HCT116 (cell line): ENCODE data around the gene SUPV3L1. TPM values are rescaled to one million over a fixed set of nuclear protein-coding genes. Genes with fewer than 3 reads are reported as not detected.

Source experiments
- ATAC-seq: fragments of 200-7000 bp; cut with Tn5 transposase; 2 replicates; pipeline ENCODE4 v1.9.1; 2020; ENCODE audit warnings: mild to moderate bottlenecking, moderate library complexity
- BruUV-seq: library from RNA; stranded (reverse); fragments of 400-500 nt; replicated peaks from 2 replicates; lab custom pipeline; 2021; lab: Mats Ljungman, UMichigan
- CTCF ChIA-PET: fragments of 300-600 bp; sonication (Branson Sonifier 250); formaldehyde crosslinking; loops from one replicate; lab custom pipeline; 2021; ENCODE audit warnings: antibody characterized with exemption; lab: Charles Lee
- POLR2A ChIA-PET: fragments of 300-600, 350-600 bp; sonication (Branson Sonifier 250); formaldehyde crosslinking; loops from one replicate; lab custom pipeline; 2021; ENCODE audit warnings: antibody characterized with exemption; lab: Charles Lee
- RAD21 ChIA-PET, 2 experiments: fragments of 300-600 bp; sonication (Branson Sonifier 250); formaldehyde crosslinking; loops; one replicate each; lab custom pipeline; 2023; ENCODE audit warnings: low total read pairs in 2 of 2; ENCODE audit not compliant: uncharacterized antibody in 2 of 2, unreplicated experiment in 2 of 2, low non-redundant PET in 1 of 2; lab: Charles Lee
- DNase-seq: peaks from one replicate; pipeline ENCODE4 v3.0.0-alpha.2; 2010; ENCODE audit warnings: low read depth, low spot score
- H2AFZ ChIP-seq: fragments of 200-600 bp; shearing (Covaris generic), sonication (generic); 2 replicates; pipeline ENCODE4 v1.6.1; 2017; ENCODE audit warnings: low read depth, mixed run types, mixed read lengths, antibody characterized with exemption, low read length; ENCODE audit not compliant: poor library complexity, severe bottlenecking
- H3K27ac ChIP-seq: 2 replicates; pipeline ENCODE4 v1.5.1; 2012; ENCODE audit warnings: low read depth, low read length
- H3K27me3 ChIP-seq: fragments of 200-600 bp; sonication (generic); 2 replicates; pipeline ENCODE4 v1.6.1; 2016; ENCODE audit warnings: mixed run types, low read length, mixed read lengths; ENCODE audit not compliant: insufficient read depth
- H3K36me3 ChIP-seq, 2 experiments: fragments of 200-500 bp in 1 of 2; fragments of 200-600 bp in 1 of 2; sonication (Bioruptor generic) in 1 of 2; sonication (generic) in 1 of 2; 2 replicates each; pipeline versions ENCODE4 v1.5.1 to v1.6.1; 2014 to 2016; ENCODE audit warnings: low read length in 2 of 2, inconsistent platforms in 1 of 2, mixed read lengths in 1 of 2, mixed run types in 1 of 2; ENCODE audit not compliant: insufficient read depth in 2 of 2, control insufficient read depth in 1 of 2
- H3K4me1 ChIP-seq, 2 experiments: fragments of 200-600 bp in 1 of 2; sonication (generic) in 1 of 2; 2 replicates each; pipeline versions ENCODE4 v1.5.1 to v1.6.1; 2012 to 2017; ENCODE audit warnings: low read length in 2 of 2, inconsistent platforms in 1 of 2, mild to moderate bottlenecking in 1 of 2, mixed read lengths in 1 of 2, mixed run types in 1 of 2, moderate library complexity in 1 of 2; ENCODE audit not compliant: insufficient read depth in 2 of 2, control insufficient read depth in 1 of 2
- H3K4me2 ChIP-seq: fragments of 200-600 bp; sonication (generic); 2 replicates; pipeline ENCODE4 v1.6.1; 2017; ENCODE audit warnings: mixed run types, low read length, mixed read lengths
- H3K4me3 ChIP-seq, 2 experiments: fragments of 200-600 bp in 1 of 2; sonication (generic) in 1 of 2; replicated peaks in 1 of 2; 2 replicates each; pipeline ENCODE4 v1.5.1; 2011 to 2016; ENCODE audit warnings: low read length in 2 of 2, control low read depth in 1 of 2, low read depth in 1 of 2, mild to moderate bottlenecking in 1 of 2, mixed read lengths in 1 of 2, mixed run types in 1 of 2
- H3K79me2 ChIP-seq: fragments of 200-600 bp; sonication (generic); 2 replicates; pipeline ENCODE4 v1.6.1; 2017; ENCODE audit warnings: mild to moderate bottlenecking, mixed run types, low read length, moderate library complexity, mixed read lengths; ENCODE audit not compliant: insufficient read depth
- H3K9ac ChIP-seq: fragments of 200-600 bp; sonication (generic); 2 replicates; pipeline ENCODE4 v1.6.1; 2016; ENCODE audit warnings: low read length, mixed read lengths
- H3K9me2 ChIP-seq: fragments of 200-600 bp; sonication (generic), shearing (Covaris generic); 2 replicates; pipeline ENCODE4 v1.6.1; 2017; ENCODE audit warnings: mixed run types, mild to moderate bottlenecking, moderate library complexity; ENCODE audit not compliant: insufficient read depth
- H3K9me3 ChIP-seq, 2 experiments: fragments of 200-500 bp in 1 of 2; fragments of 200-600 bp in 1 of 2; sonication (Bioruptor generic) in 1 of 2; sonication (generic) in 1 of 2; 2 replicates each; pipeline ENCODE4 v1.6.1; 2014 to 2017; ENCODE audit warnings: low read length in 2 of 2, mixed read lengths in 2 of 2, inconsistent platforms in 1 of 2, low read depth in 1 of 2, mild to moderate bottlenecking in 1 of 2, mixed run types in 1 of 2, moderate library complexity in 1 of 2; ENCODE audit not compliant: control insufficient read depth in 1 of 2, insufficient read depth in 1 of 2
- H4K20me1 ChIP-seq: fragments of 200-600 bp; sonication (generic), shearing (Covaris generic); 2 replicates; pipeline ENCODE4 v1.6.1; 2017; ENCODE audit warnings: mixed run types, mild to moderate bottlenecking, moderate library complexity; ENCODE audit not compliant: insufficient read depth
- CEBPB ChIP-seq: IDR thresholded peaks from 2 replicates; pipeline ENCODE4 v1.6.1; 2012; ENCODE audit warnings: low read depth
- CTCF ChIP-seq, 3 experiments: fragments of 200-600 bp in 1 of 3; sonication (generic) in 1 of 3; IDR thresholded peaks in 2 of 3; conservative IDR thresholded peaks in 1 of 3; 2 replicates each; pipeline ENCODE4 v1.5.1; 2012 to 2017; ENCODE audit warnings: low read depth in 2 of 3, low read length in 2 of 3, antibody characterized with exemption in 1 of 3, borderline replicate concordance in 1 of 3, control low read depth in 1 of 3, mild to moderate bottlenecking in 1 of 3, mixed read lengths in 1 of 3, mixed run types in 1 of 3, moderate library complexity in 1 of 3; ENCODE audit not compliant: insufficient read depth in 1 of 3
- EGR1 ChIP-seq: IDR thresholded peaks from 2 replicates; pipeline ENCODE4 v1.6.1; 2012; ENCODE audit warnings: low read depth
- ELF1 ChIP-seq: IDR thresholded peaks from 2 replicates; pipeline ENCODE4 v1.6.1; 2012; ENCODE audit warnings: low read depth, borderline replicate concordance
- EZH2 ChIP-seq: fragments of 200-600 bp; sonication (generic); IDR thresholded peaks from 2 replicates; pipeline ENCODE4 v1.6.1; 2017; ENCODE audit warnings: antibody characterized with exemption, mixed run types
- JUND ChIP-seq: IDR thresholded peaks from 2 replicates; pipeline ENCODE4 v1.6.1; 2012
- POLR2A ChIP-seq: IDR thresholded peaks from 2 replicates; pipeline ENCODE4 v1.7.0; 2011; ENCODE audit warnings: borderline replicate concordance; ENCODE audit not compliant: insufficient read depth, insufficient read length; ENCODE audit errors: extremely low read depth
- POLR2AphosphoS5 ChIP-seq: IDR thresholded peaks from 2 replicates; pipeline ENCODE4 v1.6.1; 2011; ENCODE audit warnings: mild to moderate bottlenecking, low read depth, low read length, moderate library complexity
- RAD21 ChIP-seq: IDR thresholded peaks from 2 replicates; pipeline ENCODE4 v1.6.1; 2012; ENCODE audit warnings: low read depth, mild to moderate bottlenecking
- SIN3A ChIP-seq: IDR thresholded peaks from 2 replicates; pipeline ENCODE4 v1.6.1; 2012; ENCODE audit warnings: low read depth
- SP1 ChIP-seq: IDR thresholded peaks from 2 replicates; pipeline ENCODE4 v1.6.1; 2012; ENCODE audit warnings: low read depth
- TCF7L2 ChIP-seq: IDR thresholded peaks from 2 replicates; pipeline ENCODE4 v1.7.0; 2011; ENCODE audit warnings: borderline replicate concordance, inconsistent platforms; ENCODE audit not compliant: insufficient read depth, insufficient read length; ENCODE audit errors: extremely low read depth
- YY1 ChIP-seq: IDR thresholded peaks from 2 replicates; pipeline ENCODE4 v1.6.1; 2011; ENCODE audit warnings: low read length, low read depth, moderate library complexity, mild to moderate bottlenecking; ENCODE audit not compliant: insufficient replicate concordance; ENCODE audit errors: extremely low read depth
- ZFX ChIP-seq: fragments of 450-650 bp; IDR thresholded peaks from 2 replicates; pipeline ENCODE4 v1.6.1; 2017
- intact Hi-C: fragments of 100-400 bp; cut with micrococcal nuclease; formaldehyde crosslinking; loops from 2 replicates; pipeline ENCODE4 v1.10.0; 2022
- total RNA-seq: library from RNA; stranded (reverse); gene quantifications from one replicate; pipeline ENCODE4 v1.2.1, GENCODE V29; 2021; ENCODE audit not compliant: unreplicated experiment
- TF ChIP-seq, protein P1 (sequence below): IDR thresholded peaks from 2 replicates; pipeline ENCODE4 v1.6.1; 2012
- TF ChIP-seq, protein P2 (sequence below): IDR thresholded peaks from 2 replicates; pipeline ENCODE4 v1.6.1; 2012
- TF ChIP-seq, protein P3 (sequence below): IDR thresholded peaks from 2 replicates; pipeline ENCODE4 v1.6.1; 2012; ENCODE audit warnings: low read depth

Gene SUPV3L1
- total RNA-seq, 1 experiment from 2014 or later = 59.7 TPM

GRCh38 chr10:69211104-69211503 is 31.1 kb downstream of the SUPV3L1 start:
- peaks cover 0 to under 1% of the 10 kb centered on the region in 2 experiments; a peak in 1 of 4 replicates for H3K4me1 ChIP-seq
- H3K27ac ChIP-seq = no peak overlapping the region
- H4K20me1 ChIP-seq = no peaks in the 10 kb centered on the region
- ChIA-PET POLR2A (no interaction called here), CTCF (no interaction called here), RAD21 (no interaction called here)
- H3K9me3 ChIP-seq = no peaks in the 10 kb centered on the region
- DNase-seq (no peak), ATAC-seq (no peak)
- H3K9me2 ChIP-seq = no peaks in the 10 kb centered on the region
- H3K9ac ChIP-seq = no peak overlapping the region
- no peak overlapping the region for H2AFZ ChIP-seq
- no peaks in the 10 kb centered on the region for H3K79me2 ChIP-seq
- peaks cover 15% of the 10 kb centered on the region in 2 experiments for H3K36me3 ChIP-seq
- no TSS peak for BruUV-seq
- no peak overlapping the region for H3K4me3 ChIP-seq
- TF ChIP-seq RAD21 (no peak), ELF1 (no peak), ZFX (no peak), JUND (no peak), YY1 (no peak), POLR2A (no peak), SP1 (no peak), CEBPB (no peak), EGR1 (no peak), TCF7L2 (no peak), POLR2AphosphoS5 (no peak), CTCF (IDR thresholded peaks at IDR 0.05 in 2 of 3, conservative IDR thresholded peaks at IDR 0.05 in 1 of 3; ENCODE audit: borderline replicate concordance in 1 of 3, insufficient read depth in 1 of 3, low read depth in 2 of 3, low read length in 2 of 3) (no peak), SIN3A (no peak), EZH2 (no peak)
- TF ChIP-seq, protein P1, sequence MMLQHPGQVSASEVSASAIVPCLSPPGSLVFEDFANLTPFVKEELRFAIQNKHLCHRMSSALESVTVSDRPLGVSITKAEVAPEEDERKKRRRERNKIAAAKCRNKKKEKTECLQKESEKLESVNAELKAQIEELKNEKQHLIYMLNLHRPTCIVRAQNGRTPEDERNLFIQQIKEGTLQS = no peak
- TF ChIP-seq, protein P2, sequence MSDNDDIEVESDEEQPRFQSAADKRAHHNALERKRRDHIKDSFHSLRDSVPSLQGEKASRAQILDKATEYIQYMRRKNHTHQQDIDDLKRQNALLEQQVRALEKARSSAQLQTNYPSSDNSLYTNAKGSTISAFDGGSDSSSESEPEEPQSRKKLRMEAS = no peak
- TF ChIP-seq, protein P3, sequence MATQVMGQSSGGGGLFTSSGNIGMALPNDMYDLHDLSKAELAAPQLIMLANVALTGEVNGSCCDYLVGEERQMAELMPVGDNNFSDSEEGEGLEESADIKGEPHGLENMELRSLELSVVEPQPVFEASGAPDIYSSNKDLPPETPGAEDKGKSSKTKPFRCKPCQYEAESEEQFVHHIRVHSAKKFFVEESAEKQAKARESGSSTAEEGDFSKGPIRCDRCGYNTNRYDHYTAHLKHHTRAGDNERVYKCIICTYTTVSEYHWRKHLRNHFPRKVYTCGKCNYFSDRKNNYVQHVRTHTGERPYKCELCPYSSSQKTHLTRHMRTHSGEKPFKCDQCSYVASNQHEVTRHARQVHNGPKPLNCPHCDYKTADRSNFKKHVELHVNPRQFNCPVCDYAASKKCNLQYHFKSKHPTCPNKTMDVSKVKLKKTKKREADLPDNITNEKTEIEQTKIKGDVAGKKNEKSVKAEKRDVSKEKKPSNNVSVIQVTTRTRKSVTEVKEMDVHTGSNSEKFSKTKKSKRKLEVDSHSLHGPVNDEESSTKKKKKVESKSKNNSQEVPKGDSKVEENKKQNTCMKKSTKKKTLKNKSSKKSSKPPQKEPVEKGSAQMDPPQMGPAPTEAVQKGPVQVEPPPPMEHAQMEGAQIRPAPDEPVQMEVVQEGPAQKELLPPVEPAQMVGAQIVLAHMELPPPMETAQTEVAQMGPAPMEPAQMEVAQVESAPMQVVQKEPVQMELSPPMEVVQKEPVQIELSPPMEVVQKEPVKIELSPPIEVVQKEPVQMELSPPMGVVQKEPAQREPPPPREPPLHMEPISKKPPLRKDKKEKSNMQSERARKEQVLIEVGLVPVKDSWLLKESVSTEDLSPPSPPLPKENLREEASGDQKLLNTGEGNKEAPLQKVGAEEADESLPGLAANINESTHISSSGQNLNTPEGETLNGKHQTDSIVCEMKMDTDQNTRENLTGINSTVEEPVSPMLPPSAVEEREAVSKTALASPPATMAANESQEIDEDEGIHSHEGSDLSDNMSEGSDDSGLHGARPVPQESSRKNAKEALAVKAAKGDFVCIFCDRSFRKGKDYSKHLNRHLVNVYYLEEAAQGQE = no peak
- TF ChIP-seq, all 23 proteins: peak for 0
- Histone ChIP-seq H3K27me3 (no peaks in the 10 kb centered on the region), H3K4me2 (no peak overlapping the region)
- intact Hi-C loops = loop anchor here (10.0 kb wide), 1 partner anchor 206 kb away; no protein-coding TSS in a partner anchor
